HG02981 (cell line): ENCODE measurements around the gene TWIST2.

ENCODE experiments used
- ATAC-seq: cut with Tn5 transposase; IDR thresholded peaks from one replicate; pipeline ENCODE4 v1.9.1; 2021; ENCODE audit warnings: mild to moderate bottlenecking, moderate library complexity; ENCODE audit not compliant: unreplicated experiment

Gene TWIST2

DNA sequence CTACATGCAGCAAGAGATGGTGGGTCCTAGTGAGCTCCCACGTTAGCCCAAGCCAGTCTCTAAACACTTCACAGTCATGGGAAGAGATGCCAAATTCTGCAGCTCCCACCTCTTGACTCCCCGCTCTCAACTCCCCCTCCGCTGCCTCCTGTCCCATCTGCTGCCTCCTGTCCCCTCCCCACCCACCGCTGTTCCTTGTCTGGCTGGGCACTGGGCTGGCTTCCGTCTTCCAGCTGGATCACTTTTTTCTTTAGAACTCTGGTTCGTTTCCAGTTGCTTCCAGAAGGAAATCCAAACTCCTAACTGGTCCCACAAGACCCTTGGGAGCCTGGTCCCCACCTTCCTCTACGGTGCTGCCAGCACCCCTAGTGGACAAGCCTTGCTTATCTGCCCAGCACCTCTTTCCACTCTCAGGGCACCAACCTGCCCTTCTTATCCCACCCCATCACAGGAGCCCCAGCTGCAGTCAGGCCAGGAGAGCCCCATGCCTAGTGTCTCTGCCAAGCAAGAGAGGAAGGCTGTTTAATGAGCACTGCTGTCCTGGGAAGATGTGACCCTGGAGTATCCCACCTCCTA is 12.1 kb upstream of the TWIST2 start:
- no peak for ATAC-seq

DNA sequence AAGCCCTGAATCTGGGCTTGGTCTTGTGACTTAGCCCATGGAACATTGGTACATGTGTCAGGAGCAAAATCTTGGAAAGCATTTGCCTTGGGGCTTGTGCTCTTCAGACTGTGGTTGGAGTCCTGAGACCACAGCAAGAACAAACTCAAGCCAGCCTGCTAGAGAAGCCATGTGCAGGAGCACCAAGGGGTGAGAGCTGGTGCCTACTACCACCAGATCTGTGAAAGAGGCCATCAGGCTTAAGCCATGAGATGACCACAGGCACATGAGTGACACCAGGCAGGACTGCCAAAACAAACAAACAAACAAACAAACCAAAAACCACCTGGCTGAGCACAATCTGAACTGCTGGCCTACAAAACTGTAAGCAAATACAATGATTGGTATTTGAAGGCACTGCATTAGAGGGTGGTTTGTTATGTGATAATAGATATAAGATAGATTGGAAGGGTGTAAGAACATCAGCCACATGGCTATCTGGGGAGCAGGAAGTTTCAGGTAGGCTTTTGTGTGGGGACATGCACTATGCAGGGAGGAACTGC is 9.0 kb upstream of the TWIST2 start:
- no peak for ATAC-seq

DNA sequence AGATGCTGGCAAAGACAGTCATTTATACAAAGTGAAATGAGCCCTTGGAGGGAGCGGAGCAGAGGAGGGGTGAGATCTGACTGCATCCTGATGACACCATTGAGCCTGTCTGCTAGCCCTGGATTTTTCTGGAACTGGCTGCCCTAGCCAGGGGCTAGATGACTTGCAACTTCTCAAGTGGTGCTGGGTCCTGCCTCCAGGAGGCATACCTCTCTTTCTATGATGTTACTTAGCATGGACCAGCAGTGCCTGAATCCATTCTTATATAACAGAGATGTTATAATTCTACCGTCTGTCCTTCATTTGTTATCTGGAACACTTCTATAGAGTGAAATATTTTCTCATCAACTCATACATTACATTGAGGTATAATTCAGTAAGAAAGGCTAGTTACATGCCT is 8.5 kb upstream of the TWIST2 start:
- no peak for ATAC-seq

DNA sequence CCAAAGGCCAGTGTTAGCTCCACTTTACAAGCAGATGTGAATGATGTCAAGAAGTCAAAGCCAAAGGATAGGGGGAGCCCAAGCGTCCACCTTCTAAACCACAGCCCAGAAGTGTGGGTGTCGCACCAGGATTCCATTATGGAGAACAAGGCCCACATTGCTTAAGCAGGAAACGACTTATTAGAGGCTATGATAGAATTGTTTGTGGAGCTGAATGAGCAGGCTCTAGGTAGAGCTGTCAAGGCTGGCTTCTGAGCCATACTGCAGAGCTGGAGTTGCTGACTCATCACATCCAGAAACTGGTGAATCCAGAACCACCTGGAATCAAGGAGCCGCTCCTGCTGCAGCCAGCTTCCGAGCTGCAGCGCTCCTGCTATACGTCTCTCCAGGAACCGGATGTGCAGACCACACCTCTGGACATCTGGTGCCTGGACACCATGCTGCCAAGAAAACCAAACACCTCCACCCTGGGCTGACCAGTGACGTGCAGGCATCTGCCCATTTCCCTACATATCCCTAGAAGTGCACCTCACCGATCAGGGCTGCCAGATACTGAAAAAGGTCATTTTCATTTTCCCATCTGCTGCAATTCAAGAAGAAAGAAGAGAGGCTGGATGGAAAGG is 6.2 kb upstream of the TWIST2 start:
- ATAC-seq: no peak

DNA sequence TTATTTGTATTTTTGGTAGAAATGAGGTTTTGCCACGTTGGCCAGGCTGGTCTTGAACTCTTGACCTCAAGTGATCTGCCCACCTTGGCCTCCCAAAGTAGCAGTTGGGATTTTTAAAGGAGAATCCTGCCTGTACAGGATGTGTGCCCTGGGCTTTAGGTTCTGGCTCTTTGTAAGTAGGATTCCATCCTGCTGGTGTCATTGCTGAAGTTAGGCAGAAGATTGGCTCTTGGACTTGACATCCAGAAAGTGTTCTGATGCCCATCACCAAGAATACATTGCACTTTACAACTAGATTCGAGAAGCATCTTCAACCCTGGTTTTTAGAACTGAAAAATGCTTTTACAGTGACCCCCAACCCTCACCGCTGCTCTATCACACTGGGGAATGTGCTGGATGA is 4.4 kb upstream of the TWIST2 start:
- ATAC-seq: no peak

DNA sequence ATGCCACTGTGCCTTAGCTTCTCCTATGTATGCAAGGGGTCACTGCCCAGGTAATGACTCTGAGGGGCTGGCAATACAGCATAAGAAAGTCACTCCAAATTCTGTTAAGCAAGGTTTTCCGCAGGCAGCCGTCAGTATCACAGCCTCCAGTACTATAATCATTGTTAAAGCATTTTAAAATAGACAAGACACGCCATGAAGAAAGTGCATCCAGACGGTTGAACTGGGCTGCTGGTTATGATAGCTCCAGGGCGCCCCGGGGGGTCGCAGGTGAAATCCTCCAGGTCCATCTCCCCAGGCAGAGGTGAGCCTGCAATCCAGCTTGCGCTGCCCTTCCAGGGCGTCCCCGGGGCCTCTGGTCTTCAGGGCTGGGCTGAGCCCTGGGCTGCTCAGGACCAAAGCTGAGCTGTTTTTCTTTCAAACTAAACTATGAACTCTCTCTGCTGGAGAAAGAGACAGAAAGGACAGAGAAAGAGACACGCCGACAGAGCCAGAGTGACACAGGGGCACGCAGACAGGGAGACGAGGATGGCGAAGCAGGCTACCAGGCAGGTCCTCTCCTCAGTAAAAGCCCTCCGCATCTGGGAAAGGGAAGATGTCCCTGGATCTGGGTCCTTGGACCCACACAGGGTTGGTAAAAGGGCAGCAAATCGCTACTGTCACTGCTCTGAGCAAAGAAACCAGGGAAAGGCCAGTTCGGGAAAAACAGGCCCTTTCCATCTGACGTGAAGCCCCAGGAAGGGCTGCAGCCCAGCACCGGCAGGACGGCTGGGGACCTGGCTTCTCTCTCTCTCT is 2.1 kb upstream of the TWIST2 start:
- no peak for ATAC-seq

DNA sequence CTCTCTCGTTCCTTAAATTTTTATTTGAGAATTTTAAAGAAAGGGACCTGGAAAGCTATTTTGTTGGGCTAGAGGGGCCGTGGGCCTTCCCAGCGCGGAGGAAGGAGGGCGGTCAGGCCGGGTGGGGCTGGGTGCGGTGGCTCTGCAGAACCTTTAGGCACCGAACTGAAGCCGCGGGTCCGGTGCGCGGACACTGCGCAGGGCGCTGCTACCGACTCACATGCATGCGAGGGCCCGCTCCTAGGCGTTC is 1.6 kb upstream of the TWIST2 start:
- no peak for ATAC-seq

DNA sequence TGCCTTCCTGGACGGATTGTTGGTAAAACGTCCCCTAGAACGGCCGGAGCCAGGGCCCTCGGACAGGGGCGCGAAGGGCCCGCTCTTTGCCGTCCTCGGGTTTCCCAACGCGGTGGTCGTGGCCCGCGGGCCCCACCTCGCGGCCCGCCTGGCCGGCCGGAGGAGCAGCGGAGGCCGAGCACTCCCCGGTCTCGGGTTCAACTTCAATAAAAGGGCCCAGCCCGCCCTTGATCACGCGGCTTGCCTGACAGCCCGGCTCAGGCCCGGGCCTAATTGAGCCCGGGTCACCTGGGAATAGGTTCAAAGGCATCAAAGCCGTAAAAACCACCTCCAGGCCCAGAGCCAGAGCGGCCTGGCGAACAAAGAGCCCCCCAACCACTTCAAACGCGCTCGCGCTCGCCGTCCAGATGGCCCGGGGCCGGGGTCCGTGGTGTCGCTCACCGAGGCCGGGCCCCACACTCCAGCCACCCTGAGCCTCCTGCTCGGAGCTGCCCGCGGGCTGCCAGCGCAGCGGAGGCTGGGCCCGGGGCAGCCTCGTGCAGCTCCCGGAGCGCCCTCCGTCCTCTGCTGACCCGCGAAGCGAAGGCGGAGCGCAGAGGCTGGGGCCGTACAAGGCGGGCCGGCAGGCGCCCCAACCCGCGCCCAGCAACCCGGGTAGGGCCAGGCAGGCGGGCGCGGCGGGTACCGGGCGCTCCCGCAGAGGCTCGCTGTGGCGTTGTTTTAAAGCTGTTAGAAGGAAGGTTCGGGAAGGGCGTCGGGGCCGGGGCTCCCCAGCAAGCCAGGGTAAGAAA is 1.1 kb upstream of the TWIST2 start:
- no peak for ATAC-seq

DNA sequence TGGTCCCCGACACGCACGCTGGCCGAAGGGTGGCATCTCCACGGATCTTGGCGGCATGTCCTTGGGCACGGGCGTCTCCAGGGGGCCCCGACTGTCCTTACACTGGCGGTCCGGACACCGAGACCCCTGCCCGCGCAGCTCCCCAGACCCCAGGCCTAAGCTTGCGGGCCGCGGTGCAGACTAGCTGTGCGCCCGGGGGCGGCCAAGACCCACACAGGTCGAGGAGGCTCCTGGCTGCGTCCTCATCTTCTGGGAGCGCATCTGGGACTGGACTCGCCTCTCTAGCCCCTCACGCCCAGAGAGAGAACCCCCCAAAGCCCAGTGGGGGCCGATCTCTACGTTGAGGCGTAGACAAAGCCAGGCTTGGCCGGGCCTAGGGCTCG is 475 bp upstream of the TWIST2 start:
- no peak for ATAC-seq

DNA sequence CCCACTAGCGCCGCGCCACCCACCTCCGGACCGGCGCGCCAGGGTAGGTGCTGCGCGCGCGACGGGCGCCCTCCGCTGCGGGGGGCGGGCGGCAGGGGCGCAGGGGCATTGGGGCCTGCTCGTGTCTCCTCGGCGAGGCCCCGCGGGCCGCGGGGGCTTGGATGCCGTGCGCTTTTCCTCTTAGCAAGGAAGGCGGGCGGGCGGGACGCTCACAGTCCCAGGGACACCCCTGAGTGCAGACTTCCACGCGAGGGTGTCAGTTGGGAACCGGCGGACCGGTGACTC is 748 bp downstream of the TWIST2 start:
- ATAC-seq: no peak

DNA sequence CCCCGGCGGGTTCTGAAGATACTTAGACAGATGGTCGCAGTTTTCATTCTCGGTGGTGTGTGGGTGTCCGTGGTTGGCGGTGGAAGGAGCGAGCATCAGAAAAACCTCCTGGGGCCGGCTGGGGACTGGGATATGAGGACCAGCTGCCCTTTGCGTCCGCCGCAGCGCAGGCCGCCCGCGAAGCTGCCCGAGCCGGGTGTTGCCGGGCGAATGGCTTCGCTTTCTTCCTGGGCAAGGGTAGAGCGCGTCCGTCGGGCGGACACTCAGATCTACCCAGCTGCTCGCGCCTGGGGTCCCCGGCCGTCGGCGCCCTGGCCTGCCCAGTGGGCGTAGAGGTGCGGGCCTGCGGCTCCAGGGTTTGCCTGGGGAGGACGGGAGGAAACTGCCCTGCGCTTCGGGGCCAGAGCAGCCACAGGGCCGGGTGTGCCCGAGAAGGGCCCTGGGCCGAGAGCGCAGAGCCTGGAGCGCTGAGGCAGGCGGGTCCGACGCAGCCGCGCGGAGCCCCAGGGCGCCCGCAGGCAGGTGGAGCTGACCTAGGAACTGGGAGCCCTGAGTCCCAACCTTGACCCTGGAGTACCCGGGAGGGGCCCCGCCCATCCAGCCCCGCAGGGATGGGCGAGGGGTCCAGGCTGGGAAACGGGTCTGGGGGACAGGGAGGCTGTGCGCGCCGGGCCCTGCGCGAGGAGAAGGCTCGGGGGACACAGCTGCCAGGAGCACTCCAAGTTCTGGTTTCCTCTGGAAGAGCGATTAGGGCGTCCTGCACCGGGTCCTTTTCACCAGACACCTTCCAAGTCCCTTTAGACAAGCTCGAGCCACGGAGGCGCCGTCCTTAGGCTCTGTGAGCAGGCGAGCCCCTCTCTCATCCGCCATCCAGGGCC is 1.3 kb downstream of the TWIST2 start:
- no peak for ATAC-seq

DNA sequence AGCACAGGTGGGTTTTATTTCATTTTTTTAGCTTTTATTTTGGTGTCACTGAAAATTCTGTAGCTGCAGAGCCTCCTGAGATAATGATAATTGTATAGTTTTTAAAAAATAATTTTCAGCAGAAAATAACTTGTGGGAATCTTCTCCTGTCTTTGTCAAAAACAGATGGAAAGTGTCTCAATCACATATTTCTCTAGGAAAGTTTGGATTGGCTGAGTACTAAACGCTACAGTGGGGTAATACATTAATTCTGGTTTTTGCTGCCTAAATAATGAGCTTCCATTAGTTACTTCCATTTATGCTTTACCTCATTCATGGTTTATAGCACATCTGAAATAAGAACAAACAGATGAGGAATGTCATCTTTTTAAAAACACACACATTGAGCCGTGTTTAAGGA is 2.2 kb downstream of the TWIST2 start:
- no peak for ATAC-seq

DNA sequence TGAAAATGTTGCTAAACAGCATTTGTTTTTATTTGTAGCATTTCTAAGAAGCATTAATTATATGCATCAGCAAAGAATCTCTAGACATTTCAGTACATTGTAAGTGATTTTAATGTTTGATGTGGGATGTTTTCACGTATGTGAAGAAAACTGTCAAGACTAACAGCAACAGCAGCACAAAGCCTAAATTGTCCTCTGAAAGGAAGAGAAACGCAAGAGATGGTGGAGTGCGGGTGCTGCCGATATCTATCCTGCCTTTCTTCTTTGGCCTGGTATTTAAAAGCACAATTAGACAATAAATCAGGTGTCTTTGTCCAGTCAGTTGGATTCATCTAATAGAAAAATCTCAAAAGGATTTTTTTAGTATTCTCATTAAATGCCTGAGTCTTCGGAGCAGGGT is 3.1 kb downstream of the TWIST2 start:
- no peak for ATAC-seq

DNA sequence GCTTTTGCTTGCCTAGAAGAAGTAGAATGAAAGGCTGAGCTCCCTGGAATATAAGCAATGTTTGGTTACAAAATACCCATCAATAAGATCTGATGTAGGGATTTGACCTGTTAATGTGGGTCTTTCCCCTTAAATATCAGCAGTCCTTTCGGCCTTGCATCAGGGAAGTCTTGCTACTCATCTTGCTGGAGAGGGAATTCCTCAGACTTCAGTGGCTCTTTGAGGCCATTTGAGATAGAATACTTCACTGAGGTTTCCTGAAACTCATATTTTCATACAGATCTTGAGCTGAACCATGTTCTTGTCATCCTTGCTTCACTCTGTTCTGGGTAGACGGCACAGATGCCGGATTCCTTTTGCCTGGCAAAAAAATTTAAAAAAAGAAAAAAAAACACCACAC is 3.9 kb downstream of the TWIST2 start:
- ATAC-seq: no peak

DNA sequence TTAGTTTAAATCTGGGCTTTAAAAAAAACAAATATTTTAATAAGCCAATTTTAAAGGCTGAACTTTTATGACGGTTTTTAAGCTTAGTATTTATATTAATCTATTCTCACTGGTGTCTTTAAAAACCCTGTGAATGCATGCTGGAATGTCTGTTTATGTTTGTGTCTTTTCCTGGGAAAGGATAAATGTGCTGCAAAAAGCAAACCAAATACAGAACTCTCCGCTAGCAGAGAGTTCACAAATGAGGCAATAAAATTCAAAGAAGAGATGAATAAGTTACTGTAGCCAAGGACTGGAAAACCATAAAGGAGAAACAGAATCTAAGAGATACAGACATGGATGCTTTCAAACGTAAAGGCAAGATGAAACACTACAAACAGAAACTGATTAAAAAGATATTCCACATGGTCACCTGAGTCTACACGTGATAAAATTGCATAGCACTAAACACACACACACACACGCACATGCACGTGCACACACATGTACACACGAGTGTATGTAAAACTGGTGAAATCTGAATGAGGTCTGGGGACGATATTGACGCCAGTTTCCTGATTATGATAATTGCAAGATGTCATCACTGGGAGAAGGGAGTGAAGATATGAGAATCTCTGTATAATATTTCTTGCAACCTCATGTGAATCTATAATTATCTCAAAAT is 4.5 kb downstream of the TWIST2 start:
- ATAC-seq: no peak

DNA sequence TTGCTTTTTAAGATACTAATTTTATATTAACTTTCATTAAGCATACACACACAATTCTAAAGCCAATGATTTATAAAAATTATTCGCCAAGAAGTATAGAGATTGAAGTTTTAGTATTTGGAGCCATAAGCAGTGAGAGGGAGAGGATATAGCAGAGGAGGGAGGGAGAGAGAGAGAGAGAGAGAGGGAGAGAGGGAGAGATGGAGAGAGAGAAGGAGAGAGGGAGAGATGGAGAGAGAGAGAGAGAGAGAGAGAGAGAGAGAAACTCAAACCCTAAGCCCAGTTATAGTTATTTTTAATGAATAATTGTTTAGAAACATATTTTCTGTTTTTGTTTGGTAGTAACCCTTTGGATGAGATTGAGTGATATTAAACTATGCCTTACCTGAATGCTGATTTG is 5.3 kb downstream of the TWIST2 start:
- no peak for ATAC-seq

DNA sequence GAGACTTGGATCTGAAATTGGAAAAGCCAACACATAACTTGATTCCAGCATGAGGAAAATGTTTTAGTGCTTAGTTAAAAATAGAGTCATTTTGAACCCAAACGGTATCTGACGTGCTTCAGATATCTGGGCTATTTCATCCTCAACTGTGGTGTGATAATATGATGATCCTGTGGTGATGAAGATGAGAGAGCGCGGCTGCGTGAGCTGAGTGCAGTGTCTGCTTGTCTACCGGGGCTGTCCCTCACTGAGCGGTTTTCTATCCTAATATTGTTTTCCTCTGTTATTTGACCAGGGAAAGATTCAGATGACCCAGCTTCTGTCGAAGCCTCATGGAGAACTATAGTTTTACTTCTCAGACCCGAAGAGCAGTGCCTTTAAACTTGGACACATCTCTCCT is 5.8 kb downstream of the TWIST2 start:
- no peak for ATAC-seq

DNA sequence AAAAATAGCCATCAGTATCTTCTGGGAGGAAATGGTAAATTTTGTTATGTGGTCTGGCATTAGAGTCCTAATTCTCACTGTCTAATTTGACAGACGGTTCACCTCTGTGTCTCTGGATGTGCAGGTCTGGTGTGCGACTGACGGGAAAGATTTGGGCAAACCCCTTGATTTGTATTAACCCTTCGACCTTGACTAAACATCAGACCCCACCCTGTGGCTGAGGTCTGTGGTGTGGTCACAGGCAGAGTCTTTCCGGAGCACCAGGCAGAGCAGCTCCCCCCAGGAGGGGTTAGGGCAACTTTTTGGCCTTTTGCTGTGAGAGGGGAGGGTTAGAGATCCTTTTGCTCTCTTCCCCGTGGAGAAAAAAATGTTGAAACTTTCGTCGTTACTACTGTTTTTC is 6.4 kb downstream of the TWIST2 start:
- ATAC-seq: no peak

DNA sequence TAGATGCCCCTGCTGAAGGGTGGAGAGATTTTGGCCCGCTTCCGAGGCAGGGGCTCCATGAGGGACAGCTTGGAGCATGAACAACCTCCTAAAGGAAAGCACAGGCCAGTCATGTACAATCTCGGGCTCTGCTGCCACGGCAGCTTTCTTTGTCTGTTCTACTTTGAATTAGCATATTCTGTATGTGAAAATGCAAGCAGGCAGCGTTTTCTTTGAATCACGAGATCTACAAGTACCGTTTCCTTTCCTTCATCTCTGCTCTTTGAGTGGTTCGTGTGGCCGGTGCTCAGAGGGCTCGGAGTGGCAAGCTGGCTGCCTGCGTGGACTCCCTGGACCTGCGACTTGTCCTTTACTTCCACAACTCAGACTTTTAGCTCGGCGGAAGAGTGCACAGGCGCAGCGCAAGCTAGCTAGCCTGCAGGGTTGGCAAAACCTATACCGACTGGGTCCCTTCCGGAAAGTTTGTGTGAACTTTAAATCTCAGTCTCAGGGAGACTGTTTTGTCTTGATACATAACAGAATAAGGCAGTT is 6.9 kb downstream of the TWIST2 start:
- ATAC-seq: no peak

DNA sequence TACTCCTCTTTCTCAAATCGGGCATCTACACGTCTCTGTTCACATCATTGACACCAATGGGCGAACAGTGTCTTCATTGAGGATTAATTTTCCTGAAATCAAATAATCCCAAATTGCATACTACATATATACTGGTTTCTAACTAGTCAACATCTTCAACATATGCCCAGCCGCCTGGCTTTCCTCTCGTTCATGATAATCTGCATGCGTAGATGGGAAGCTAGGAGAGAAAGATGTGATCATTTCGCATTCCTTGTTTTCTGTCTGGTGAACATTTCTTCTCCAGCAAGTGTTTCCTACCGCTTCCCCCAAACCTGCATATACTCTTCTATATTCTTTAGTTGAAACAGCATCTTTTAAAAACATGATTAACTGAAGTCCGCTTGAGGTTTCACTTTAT is 7.4 kb downstream of the TWIST2 start:
- no peak for ATAC-seq
